Measurements from ENCODE around the gene N4BP2L1.

Gene N4BP2L1

DNA sequence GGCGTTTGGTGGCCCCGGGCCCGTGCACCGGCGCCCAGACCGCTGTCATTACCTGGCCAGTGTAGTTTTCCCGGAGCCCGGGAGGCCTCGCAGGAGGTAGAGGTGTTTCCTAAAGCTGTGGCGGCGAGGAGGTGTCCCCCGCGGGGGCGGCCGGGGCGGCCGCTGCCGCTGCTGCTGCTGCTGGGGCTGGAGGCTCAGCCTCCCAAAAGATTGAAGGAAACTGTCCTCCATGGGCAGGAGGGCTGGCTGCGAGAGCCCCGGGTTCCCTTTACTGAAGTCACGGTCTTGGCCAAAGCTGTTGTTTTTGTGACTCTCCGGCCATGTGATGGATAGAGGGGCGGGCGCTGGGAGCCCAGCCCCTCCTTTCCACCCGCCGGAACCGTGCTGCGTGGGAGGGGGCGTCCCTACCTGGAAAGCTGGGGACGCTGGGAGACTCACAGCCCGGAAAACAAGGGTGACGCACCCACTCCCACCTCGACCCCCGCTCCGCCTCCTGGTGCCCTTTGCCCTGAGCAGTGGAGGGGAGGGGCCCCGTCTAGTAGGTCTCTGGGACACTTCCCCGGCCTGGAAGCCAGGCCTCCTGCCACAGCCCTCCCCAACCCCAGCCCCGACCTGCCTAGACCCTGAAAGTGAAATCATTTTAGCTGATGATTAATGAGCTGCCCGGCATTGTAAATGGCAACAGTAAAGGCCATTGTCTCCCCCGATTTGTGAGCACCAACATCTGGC lies at the start of gene N4BP2L1:
N4BP2L1 (minus strand) TSS at position 279 of the 729 bp plus-strand sequence; CDS start at position 231, 48 bp downstream.
- peak; percentile 27 for DNase-seq

DNA sequence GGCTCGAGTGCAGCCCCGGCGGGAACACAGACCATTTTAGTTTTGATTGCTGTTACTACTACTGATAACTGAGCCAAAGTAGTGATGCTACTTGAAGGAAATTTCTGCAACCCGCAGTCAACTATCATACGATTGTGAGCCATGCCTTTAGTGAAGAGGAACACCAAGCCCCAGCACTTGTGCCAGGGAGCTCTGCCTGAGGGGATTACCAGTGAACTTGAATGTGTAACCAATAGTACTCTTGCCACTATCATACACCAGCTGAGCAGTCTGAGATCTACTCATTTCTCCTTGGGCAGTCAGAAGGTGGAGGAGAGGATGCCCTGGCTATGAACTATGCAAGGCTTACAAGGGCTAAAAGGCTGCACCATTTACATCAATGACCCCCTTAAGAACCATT lies 49.0 kb upstream of the N4BP2L1 start:
- no peak for DNase-seq

DNA sequence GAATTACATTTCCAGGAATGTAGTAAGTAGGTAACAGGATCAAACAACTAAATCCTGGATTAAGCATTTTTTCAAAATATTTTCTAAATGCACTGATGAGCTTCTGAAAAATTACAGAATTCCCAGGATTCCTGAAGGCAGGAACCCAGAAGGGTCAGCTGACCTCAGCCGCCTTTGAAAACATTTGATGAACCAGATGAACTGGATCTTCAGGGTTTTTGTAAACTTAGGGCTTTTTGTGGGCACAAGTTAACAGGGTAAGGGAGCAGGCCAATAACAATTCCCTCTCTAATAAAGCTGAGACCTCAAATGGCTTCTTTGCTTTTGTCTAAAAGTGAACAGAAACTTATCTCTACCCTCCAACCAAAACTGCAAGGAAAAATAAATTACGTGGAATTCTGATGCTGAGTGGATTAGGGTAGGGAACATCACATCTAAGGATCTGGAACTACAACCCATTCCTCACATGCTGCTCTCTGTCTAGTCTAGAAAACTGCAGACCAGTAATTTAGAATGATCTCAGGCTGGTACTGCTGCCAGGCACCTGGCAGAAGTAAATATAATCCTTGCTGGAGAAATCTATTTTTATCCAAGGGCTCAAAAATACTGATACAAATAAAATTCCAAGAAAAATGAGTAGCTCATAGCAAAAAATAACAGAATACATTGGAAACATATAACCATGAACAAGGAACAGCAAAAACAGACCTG lies 48.2 kb upstream of the N4BP2L1 start:
- no peak for DNase-seq

DNA sequence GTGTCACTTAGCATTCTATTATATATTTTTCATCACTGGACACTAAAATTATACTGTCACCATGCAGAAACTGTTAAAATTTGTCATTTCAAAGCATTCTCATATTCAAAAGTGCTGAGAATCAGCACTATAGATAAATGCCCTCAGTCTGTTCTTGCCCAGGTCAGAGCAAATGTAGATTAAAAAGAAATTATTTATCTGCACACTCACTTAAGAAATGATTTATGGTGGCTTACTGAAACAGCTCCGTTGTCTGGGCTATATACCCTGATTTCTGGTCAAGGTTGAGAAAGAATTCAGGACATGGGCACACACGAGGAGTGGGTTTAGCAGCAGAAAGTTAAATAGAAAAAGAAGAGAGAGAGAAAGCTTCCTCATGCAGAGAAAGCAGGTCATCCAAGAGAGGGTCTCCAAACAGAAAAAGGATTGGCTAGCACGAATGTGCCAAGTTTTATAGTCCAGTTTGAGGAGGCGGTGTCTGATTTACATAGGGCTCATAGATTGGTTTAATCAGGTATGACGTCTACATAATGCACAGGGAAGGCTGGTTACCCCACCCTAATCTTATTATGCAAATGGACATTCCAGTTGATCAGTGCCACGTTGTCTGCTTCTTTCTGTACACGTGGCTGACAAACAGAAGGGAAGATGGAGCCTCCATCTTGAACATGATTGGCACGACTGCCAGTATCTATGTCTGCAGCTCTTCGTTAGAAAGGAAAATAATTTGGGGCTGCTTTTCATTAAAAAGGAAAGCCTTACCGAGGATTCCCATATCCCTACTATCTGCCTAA lies 47.3 kb upstream of the N4BP2L1 start:
- no peak for DNase-seq

DNA sequence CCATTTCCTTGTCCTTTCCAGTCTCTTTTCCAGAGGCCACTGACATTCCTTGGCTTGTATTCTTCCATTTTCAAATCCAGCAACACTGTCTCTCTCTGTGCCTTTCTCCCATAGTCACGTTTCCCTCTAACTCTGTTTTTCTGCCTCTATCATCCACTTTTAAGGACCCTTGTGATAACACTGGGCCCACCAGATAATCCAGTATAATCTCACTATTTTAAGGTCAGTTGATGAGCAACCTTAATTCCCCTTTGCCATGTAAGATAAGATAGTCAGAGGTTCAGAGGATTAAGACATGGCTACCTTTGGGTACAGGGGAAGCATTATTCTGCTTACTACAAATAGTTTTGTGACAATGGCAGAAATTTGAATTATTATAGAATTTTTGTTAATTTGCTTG lies 45.7 kb upstream of the N4BP2L1 start:
- no peak for DNase-seq

DNA sequence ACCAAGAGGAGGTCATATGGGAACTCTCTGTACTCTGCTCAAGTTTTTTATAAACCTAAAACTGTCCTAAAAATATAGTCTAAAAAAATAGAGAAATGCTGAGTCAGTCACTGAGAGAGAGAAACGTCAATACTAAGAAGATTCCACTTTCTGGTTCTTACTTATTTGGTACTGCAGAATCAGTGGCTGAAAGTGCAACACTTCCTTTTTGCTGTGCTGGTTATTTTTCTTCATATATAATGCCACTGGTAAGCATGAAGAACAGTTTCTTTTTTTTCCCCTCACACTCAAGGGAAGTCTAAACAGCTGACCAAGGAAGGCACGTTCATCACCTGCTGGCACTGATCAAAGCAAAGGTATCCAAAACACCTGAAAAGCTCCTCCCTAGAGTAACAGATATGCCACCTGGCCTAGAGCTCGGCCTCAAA lies 44.3 kb upstream of the N4BP2L1 start:
- DNase-seq: no peak

DNA sequence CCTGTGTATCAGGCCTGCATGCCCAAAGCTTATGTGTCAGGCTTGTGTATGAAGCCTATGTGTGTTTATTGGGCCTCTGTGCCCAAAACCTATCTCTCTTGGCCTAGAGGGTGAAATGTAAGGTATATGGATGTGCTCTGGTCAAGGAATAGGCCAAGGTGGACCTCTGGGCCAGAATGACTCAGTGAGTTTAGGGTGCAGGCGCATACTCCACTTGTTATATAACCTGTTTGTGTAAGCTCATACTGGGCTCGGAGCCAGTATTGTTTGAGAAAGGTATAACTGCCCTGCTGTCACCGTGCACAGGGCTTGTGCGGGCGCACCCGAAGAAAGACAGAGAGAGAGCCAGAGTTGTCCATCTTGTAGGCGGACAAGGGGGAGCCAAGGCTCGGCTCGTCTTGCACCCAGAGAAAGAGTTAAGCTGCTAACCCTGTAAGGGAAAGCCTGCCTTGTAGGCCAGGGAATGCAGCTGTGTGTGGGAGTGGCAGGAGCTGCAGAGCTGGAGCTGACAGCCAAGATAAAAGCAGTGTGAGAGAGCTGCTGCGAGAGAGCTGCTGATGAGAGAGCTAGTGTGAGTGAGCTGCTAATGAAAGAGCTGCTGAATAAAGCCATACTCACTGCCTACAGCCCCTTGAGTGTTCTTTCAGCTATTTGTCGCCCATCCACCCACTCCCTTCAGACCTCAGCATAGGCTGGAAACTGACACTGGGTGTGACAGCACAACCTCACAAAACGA lies 43.4 kb upstream of the N4BP2L1 start:
- DNase-seq: no peak

DNA sequence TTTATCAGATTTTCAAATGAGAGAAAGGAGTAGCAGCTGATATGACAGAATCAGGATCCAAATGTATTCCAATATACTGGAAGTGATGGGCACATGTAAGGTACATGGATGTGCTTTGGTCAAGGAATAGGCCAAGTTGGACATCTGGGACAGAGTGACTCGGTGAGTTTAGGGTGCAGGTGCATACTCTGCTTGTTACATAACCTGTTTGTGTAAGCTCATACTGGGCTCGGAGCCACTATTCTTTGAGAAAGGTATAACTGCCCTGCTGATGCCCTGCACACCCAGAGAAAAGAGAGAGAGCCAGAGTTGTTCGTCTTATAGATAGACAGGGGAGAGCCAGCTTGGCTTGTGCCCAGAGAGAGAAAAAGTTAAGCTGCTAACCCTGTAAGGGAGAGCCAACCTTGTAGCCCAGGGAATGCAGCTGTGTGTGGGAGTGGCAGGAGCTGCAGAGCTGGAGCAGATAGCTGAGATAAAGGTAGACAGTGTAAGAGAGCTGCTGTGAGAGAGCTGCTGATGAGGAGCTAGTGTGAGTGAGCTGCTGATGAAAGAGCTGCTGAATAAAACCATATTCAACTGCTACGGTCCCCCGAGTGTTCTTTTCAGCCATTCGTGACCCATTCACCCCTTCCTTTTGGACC lies 40.7 kb upstream of the N4BP2L1 start:
- no peak for DNase-seq

DNA sequence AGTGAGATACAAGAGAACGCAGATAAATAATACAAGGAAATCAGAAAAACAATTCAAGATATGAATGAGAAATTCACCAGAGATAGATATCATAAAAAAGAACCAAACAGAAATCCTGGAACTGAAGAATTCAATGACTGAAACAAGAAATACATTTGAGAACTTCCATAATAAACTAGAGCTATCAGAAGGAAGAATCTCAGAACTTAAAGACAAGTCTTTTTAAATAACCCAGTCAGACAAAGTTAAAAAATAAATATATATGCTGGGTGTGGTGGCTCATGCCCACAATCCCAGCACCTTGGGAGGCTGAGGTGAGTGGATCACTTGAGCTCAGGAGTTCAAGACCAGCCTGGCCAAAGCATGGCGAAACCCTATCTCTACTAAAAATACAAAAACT lies 28.7 kb upstream of the N4BP2L1 start:
- DNase-seq: no peak

DNA sequence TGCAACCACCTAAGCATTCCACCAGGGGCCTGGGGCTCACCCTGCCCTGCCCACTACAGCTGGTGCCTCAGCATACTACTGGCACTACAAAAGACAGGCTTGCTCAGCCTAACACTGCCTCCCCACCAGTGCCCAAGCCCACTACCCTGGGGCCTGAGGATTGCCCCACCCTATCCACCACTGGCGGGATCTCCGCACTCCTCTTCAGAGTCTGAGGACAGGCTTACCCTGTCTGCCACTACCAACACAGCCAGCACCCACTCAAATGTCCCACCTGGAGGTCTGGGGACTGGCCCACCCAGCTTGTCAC lies 27.6 kb upstream of the N4BP2L1 start:
- no peak for DNase-seq

DNA sequence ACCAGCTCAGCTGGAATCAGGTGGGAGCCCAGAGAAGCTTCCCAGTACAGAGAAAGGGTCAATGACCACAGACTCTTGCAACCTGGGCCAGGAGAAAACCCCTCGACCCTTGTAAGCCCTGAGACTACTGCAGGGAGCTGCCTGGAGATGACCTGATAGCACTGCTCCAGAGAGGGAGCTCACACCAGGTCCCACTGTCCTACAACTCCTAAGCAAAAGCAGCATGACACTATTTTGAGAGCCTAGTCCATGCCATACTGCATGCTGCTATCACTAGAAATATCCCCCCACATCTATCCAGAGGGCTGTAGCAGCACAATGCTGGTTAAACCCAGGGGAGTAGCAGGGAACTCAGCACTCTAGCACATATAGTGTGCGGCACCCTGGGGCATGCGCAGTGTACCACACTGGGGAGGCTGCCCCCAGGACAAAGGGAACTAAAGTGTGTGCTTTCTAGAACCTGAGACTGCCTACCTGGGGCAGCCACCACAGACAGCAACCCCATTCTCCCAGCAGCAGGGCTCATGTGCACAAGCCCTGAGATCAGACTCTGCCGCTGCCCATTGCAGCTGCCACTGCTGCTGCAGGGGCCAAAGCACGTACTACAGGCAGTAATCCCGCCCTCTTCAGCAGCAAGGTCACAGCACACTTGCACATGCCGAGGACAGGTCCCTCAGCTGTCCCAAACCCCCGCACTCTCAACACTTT lies 27.1 kb upstream of the N4BP2L1 start:
- DNase-seq: no peak

DNA sequence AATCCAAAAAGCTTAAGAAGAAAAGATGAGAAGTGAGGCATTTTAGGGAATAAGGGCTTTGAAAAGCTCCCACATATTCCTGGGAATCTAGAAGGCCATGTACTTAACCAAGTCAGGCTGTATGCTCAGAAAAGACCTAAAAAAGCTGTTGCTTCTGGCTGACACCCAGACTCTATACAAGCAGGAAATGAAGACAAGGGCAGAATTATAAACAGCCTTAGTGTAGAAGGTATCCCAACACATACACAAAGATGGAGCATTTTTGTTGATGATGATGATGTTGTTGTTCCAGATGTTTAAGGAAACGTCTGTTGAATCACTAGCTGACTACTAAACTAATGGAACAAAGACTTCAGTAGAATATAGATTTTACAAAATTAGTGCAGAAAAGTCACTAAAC lies 26.1 kb upstream of the N4BP2L1 start:
- DNase-seq: no peak

DNA sequence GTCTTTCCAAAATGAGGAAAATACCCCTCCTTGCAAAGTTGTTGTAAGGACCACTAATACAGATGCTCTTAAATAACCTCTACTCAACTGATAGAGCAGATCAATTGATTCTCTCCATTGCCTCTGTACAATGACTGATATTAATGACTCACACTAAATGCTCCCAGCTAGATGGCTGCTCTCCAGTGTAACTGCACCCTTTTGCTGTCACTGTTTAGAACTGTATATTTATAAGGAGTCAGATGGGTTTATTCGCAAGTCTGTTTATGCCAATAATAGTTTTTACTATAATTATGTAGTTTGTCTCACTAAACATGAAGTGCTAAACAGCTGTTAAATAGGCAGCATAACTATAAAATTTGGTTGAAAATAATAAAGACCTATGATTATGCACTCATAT lies 21.0 kb upstream of the N4BP2L1 start:
- no peak for DNase-seq

DNA sequence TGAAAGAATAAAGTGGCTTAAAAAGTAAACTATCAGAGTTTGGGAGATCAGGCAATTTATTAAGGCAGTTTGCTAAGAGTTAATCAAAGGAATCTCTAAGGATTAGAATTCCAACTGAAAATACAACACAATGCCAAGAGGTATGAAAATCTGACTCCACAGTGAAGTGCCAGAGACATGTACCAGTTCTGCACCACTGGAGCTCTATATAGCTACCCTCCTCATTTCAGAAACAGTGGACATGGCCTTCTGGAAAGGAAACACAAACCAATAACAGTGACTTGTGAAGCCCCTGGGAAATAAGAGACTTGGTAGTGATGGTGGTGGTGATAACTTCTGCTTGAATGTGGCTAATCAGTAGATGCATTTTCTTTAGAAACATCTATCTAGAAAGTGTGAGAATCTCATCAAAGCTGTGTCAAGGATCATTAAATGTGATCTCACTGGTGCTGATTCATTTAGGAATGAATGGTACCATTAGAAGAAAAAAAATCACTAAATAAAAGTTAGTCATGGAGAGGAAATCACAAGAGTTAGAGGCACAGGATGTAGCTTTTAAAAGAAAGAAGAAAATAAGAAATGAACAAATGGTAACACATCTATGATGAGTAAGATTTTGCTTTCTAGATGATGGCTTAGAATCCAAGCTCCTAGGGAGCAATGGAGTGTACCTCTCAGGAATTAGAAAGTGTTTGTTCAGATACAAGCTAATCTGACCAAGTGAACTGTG lies 20.1 kb upstream of the N4BP2L1 start:
- no peak for DNase-seq

DNA sequence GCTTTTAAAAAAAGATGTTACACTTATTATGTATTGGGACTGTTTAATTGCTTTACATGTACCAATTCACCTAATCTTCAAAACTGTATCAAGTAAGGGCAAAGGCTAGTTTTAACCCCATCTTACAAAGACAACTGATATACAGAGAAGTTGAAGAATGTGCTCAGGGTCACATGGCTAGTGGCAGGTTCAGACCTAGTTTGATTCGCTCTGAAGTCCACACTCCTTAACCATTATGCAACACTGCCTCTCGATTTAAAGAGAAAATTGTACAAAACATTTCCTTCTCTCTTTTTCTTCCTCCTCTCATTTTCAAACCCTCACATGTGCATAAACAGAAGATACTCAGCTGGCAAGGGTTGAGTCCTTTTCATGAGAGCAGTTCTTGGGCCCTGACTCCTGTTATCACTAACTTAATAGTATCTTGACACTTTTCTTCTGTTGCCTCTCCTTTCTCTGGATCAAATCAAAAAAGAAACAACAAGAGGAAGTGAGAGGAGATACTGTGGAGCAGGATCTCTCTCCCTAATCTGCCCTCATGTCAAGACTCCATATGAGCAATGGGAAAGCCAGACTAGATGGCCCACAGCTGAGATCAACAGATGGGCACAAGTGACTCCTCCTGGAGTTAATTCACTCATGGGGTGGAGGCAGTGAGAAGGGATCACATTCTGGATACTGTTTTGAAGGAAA lies 19.0 kb upstream of the N4BP2L1 start:
- no peak for DNase-seq

DNA sequence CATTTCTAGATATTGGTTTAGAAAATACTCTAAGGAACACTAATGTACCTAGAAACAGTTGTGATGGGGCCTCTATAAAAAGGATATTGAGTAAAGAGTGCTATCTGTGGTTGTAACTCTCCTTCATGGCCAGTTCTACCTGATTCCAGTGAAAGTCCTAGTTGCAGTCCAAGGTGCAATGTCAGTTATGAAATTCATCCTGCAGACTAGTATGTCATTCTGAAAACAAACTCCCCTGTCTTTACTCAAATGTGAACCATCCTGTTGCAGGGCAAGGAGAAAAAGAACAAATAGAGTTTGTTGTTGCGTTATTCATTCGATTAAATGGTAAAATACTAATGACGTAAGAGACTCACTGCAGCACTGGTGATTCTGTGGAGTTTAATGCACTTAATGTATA lies 18.3 kb upstream of the N4BP2L1 start:
- DNase-seq: no peak

DNA sequence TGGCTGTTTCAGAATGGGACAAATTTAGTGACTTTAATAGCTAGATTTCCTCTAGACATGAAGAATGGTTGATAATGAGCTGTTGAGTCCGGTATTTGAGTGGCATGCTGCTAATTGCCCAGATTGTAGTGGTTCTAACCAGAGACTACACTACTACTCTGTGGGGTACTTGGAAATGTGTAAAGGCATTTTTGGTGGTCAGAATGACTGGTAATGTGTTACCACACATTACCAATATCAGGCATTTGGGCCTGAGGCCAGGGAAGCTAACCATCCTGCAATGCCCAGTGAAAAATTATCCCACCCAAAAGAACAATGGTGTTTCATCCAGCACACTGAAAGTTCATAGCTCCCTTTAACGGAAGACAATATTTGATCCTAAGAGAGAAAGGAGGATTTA lies 17.5 kb upstream of the N4BP2L1 start:
- no peak for DNase-seq

DNA sequence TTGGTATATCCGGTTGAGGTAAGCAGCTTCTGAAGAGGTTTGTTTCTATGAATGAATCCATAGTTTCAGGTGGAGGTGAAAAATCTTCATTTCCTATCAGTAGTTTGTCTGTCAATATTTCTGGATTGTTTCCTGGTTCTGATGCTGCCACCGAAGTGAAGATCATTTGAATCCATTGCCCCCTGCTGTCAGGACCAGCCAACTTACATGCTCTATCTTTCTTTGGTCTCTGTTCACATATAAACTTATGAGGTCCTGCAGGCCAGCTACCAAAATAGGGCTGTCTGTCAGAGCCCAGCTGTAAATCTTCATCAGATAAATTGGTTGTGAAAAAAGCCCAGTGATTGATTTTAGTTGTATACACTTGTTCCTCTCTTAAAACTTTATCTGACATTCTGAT lies 15.2 kb upstream of the N4BP2L1 start:
- no peak for DNase-seq

DNA sequence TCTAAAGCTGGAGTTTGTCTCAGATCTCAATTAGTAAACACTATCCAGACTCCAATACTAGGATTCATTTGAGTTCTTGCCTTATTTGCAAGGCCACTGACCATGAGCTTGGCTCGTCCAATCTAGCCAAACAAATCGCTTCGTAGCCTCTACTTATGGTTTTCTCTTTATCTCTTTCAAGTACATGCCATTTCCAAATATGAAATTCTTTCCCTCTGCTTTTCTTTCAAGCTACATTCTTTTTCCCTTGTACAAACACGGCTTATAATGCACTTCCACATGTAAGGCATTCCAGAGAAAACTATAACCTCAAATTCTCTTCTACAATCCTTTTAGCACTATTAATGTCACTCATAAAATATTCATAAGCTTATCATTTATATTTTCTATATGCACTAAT lies 10.9 kb upstream of the N4BP2L1 start:
- DNase-seq: no peak

DNA sequence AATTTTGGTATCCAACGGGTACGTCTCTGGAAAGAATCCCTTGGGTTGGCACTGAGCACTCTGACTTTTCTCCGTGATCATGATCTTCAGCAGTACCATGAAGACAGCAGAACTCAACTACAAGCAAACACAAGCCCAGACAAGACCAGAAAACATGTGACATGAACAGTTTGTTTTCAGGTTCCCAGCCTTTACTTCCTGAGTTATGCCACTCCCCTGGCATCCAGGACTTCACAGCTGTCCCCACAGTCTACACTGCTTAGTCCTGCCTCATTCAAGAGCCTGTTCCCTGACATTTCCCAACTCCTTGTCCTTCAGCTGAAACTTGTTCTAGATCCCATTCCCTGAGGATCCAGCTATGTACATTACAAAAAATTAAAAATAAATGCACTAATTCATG lies 4.9 kb upstream of the N4BP2L1 start:
- DNase-seq: no peak

DNA sequence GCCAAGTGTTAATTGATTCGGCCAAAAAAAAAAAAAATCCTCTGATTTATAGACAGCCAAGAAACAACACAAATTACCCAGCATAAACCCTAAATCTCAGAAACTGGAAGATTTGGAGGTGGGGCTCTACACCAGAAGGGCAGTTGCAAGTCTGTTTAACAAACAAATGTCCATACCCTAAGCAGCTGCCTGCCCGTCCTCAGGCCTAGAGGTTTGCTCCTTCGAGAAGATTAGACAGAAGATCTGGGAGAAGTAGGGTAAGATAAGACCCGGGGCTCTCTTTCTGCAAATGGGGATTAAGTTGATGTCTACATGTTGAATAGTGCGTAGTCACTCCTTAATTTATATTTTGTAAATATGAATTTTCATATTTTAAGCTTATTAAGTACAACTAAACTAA lies 3.4 kb upstream of the N4BP2L1 start:
- DNase-seq: no peak
